8988T (cell line): Measurements from ENCODE around the gene S100A12.
"Not testable (repeated sequence)": the region's sequence is repeated elsewhere in the genome, so short reads cannot be mapped to it uniquely, and the experiment has no call there.

Experiments used
- DNase-seq: peaks from one replicate; pipeline ENCODE4 v3.0.0; 2011

Gene S100A12

GRCh38 chr1:153349363-153350320 is 25.8 kb downstream of the S100A12 start:
- no peak for DNase-seq

GRCh38 chr1:153348511-153349362 is 26.7 kb downstream of the S100A12 start, which contains the start of gene PGLYRP4:
PGLYRP4 (minus strand) TSS chr1:153348841; CDS start chr1:153347932, 909 bp downstream.
- no peak for DNase-seq

GRCh38 chr1:153347856-153348255 is 27.6 kb downstream of the S100A12 start:
- no peak for DNase-seq

GRCh38 chr1:153347049-153347448 is 28.4 kb downstream of the S100A12 start:
- DNase-seq, result not testable (repeated sequence)

- DNase-seq, result no peak
Observed at GRCh38 chr1:153346077-153346723, 29.2 kb downstream of the S100A12 start.

- DNase-seq, result no peak
Observed at GRCh38 chr1:153345187-153346076, 30.0 kb downstream of the S100A12 start.

GRCh38 chr1:153344718-153345025 is 30.7 kb downstream of the S100A12 start:
- DNase-seq, result no peak

- no peak for DNase-seq
Observed at GRCh38 chr1:153343811-153344717, 31.4 kb downstream of the S100A12 start.

GRCh38 chr1:153343040-153343681 is 32.3 kb downstream of the S100A12 start:
- no peak for DNase-seq

- DNase-seq, result no peak
Observed at GRCh38 chr1:153342178-153342577, 33.2 kb downstream of the S100A12 start.

- DNase-seq, result no peak
Observed at GRCh38 chr1:153341431-153341934, 33.9 kb downstream of the S100A12 start.

- no peak for DNase-seq
Observed at GRCh38 chr1:153340356-153340755, 35.1 kb downstream of the S100A12 start.

GRCh38 chr1:153339802-153340201 is 35.6 kb downstream of the S100A12 start:
- no peak for DNase-seq

GRCh38 chr1:153337980-153338853 is 37.2 kb downstream of the S100A12 start:
- DNase-seq, result no peak

- no peak for DNase-seq
Observed at GRCh38 chr1:153336650-153337049, 38.8 kb downstream of the S100A12 start.

GRCh38 chr1:153333902-153334301 is 41.5 kb downstream of the S100A12 start:
- no peak for DNase-seq

- no peak for DNase-seq
Observed at GRCh38 chr1:153324912-153325311, 50.5 kb downstream of the S100A12 start.
